HEK293T (cell line): ENCODE results near the gene TOMT.

Experiments used
- CTCF ChIA-PET: fragments of 350-600 bp; formaldehyde crosslinking; extraction: SDS; loops from one replicate; lab custom pipeline; 2021; ENCODE audit warnings: antibody characterized with exemption, inconsistent platforms; lab: Yijun Ruan, JAX
- POLR2A ChIA-PET: fragments of 350-600 bp; formaldehyde crosslinking; extraction: SDS; loops from one replicate; lab custom pipeline; 2020; ENCODE audit warnings: antibody characterized with exemption, inconsistent platforms; lab: Yijun Ruan, JAX
- DNase-seq: peaks from one replicate; pipeline ENCODE4 v3.0.0; 2012; ENCODE audit warnings: mixed read lengths; ENCODE audit errors: extremely low spot score
- ARNT ChIP-seq: fragments of 450-650 bp; IDR thresholded peaks from 2 replicates; pipeline ENCODE4 v1.6.1; 2017; ENCODE audit warnings: mild to moderate bottlenecking
- BHLHE40 ChIP-seq: fragments of 450-650 bp; IDR thresholded peaks from 2 replicates; pipeline ENCODE4 v1.6.1; 2016; ENCODE audit warnings: mild to moderate bottlenecking, moderate library complexity, borderline replicate concordance
- CTBP1 ChIP-seq: fragments of 450-650 bp; IDR thresholded peaks from 2 replicates; pipeline ENCODE4 v1.6.1; 2016; ENCODE audit warnings: borderline replicate concordance
- ELF4 ChIP-seq: fragments of 450-650 bp; IDR thresholded peaks from 2 replicates; pipeline ENCODE4 v1.6.1; 2017; ENCODE audit warnings: antibody characterized with exemption
- FOXA1 ChIP-seq: fragments of 450-650 bp; IDR thresholded peaks from 2 replicates; pipeline ENCODE4 v1.6.1; 2016; ENCODE audit warnings: mild to moderate bottlenecking
- FOXK2 ChIP-seq: fragments of 450-650 bp; IDR thresholded peaks from 2 replicates; pipeline ENCODE4 v1.6.1; 2016; ENCODE audit warnings: mild to moderate bottlenecking
- FOXM1 ChIP-seq: fragments of 450-650 bp; IDR thresholded peaks from 2 replicates; pipeline ENCODE4 v1.6.1; 2017; ENCODE audit warnings: mild to moderate bottlenecking, borderline replicate concordance
- HDGF ChIP-seq: fragments of 450-650 bp; IDR thresholded peaks from 2 replicates; pipeline ENCODE4 v1.6.1; 2017; ENCODE audit warnings: antibody characterized with exemption, borderline replicate concordance
- L3MBTL2 ChIP-seq: fragments of 450-650 bp; conservative IDR thresholded peaks from 2 replicates; pipeline ENCODE4 v1.6.1; 2016; ENCODE audit warnings: mild to moderate bottlenecking
- LEF1 ChIP-seq: fragments of 450-650 bp; IDR thresholded peaks from 2 replicates; pipeline ENCODE4 v1.6.1; 2017; ENCODE audit warnings: mild to moderate bottlenecking, borderline replicate concordance
- NFRKB ChIP-seq: fragments of 450-650 bp; IDR thresholded peaks from 2 replicates; pipeline ENCODE4 v1.6.1; 2016; ENCODE audit warnings: mild to moderate bottlenecking, moderate library complexity
- SP1 ChIP-seq: fragments of 450-650 bp; IDR thresholded peaks from 2 replicates; pipeline ENCODE4 v1.6.1; 2017
- SUZ12 ChIP-seq: fragments of 450-650 bp; IDR thresholded peaks from 2 replicates; pipeline ENCODE4 v1.6.1; 2016; ENCODE audit warnings: mild to moderate bottlenecking
- TARDBP ChIP-seq: fragments of 450-650 bp; IDR thresholded peaks from 2 replicates; pipeline ENCODE4 v1.6.1; 2016
- ZNF384 ChIP-seq: fragments of 450-650 bp; IDR thresholded peaks from 2 replicates; pipeline ENCODE4 v1.6.1; 2016
- TF ChIP-seq, protein P1 (sequence below): fragments of 450-650 bp; IDR thresholded peaks from 2 replicates; pipeline ENCODE4 v1.6.1; 2016

TOMT gene

DNA sequence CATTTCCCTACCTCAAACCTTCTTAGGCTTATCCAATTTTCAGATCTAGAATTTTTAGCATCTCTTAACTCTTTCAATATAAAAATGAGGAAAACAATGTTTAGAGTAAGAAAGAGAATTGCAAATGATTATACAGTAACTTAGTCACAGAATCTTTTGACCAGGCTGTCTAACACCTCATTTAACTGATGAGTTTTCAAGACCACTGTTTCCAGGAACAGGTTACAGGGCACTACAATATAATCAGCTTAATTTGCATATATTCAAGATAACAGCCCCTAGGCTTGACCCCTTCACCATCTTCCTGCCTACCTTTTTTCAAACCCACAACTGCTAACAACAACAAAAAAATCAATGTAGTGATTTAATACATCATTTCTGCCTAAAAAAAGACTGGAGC is 38.0 kb upstream of the TOMT start:
- ChIA-PET POLR2A (interaction anchor here (1.5 kb wide), 1 partner anchor 45 kb away, joined by 3 read pairs; the partner anchor contains the start of gene ANAPC15), CTCF (interaction anchor here (0.6 kb wide), 1 partner anchor 167 kb away, joined by 3 read pairs; no protein-coding TSS in a partner anchor)
- no peak for DNase-seq
- TF ChIP-seq ELF4, result no peak
- no peak for TF ChIP-seq ZNF384
- TF ChIP-seq HDGF, result no peak

DNA sequence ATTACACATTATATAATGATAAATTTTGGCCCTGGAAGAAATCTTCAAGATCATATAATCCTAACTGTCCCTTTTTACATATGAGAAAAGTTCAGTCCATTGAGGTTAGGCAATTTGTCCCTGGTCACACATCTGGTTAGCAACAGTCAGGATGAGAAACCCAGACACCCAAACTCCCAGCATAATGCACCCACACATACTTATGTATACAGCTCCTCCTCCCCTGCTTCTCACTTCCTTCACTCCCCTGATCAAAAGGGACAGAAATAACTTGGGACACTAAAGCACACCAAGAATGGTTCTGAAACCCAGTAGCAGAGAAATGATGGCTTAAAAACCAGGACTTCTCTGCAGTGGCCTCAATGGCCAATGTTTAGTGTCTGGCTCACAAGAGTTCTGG is 36.5 kb upstream of the TOMT start:
- DNase-seq, result no peak
- ChIA-PET POLR2A (interaction anchor here (0.8 to 1.3 kb wide), 2 partner anchors 9 to 10 kb away, joined by 3 read pairs; no protein-coding TSS in a partner anchor), CTCF (no interaction called here)
- TF ChIP-seq BHLHE40 (no peak), NFRKB (no peak), LEF1 (no peak), SUZ12 (no peak), L3MBTL2 (no peak), TARDBP (no peak), FOXA1 (no peak), FOXK2 (no peak), ELF4 (no peak), SP1 (no peak)

DNA sequence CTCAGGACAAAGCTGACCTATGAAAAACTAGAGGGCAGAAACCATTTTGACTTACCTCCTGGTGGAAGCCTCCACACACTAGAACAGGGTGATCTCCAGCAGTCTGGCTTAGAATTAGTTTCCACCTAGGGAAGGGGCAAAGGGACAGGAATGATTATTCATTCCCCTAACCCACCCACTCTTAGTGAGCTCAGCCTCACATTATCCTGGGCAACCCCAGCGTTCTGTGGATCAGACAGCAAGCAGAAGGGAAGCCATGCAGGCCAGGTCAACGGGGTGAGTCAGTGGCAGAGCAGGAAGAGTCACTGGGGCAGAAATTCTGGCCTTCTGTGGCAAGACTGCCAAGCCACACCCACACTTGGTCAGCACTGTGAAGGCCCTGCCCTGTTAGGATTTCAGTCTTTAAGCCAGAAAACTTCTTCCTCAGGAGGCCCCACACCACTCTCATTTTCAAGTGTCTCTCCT is 35.9 kb upstream of the TOMT start:
- no peak for TF ChIP-seq L3MBTL2
- POLR2A ChIA-PET, result interaction anchor here (0.8 to 1.3 kb wide), 2 partner anchors 9 to 11 kb away, joined by 3 read pairs; no protein-coding TSS in a partner anchor
- DNase-seq, result no peak
- CTCF ChIA-PET, result no interaction called here

DNA sequence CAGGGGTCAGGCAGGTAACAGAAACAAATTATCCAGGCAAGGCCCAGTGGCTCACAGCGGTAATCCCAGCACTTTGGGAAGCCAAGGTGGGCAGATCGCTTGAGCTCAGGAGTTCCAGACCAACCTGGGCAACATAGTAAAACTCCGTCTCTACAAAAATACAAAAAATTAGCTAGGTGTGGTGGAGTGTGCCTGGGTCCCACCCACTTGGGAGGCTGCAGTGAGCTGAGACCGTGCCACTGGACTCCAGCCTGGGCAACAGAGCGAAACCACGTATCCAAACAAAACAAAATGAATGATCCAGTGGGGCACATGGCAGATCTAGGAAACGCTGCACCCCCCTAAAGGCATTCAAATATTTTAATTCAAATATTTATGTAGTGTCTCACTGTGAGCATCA is 35.2 kb upstream of the TOMT start:
- CTCF ChIA-PET, result interaction anchor here (1.0 kb wide), 1 partner anchor 361 kb away, joined by 4 read pairs; no protein-coding TSS in a partner anchor
- DNase-seq, result no peak
- POLR2A ChIA-PET, result no interaction called here
- TF ChIP-seq BHLHE40, result no peak
- TF ChIP-seq LEF1, result no peak
- no peak for TF ChIP-seq SP1
- TF ChIP-seq TARDBP, result no peak
- TF ChIP-seq FOXM1, result no peak

DNA sequence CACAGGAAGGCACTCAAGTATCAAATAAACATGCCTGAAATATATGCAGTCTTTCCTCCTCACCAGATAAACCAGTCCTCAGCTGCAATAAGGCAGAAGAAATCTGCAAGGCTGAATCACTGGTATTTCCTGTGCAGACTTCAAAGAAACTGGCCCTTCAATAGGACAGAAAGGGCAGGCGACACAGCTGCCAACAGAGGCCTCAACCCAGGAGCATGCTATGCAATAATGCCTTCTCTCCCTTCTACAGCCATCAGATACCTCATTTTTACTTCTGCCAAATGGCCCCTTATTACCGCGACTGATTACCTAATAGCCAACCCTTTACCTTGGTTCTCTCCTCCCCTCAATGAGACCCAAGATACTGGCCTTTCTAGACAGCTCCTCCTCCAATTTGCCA is 33.4 kb upstream of the TOMT start:
- no peak for DNase-seq
- ChIA-PET POLR2A (no interaction called here), CTCF (no interaction called here)
- TF ChIP-seq ZNF384 (no peak), FOXM1 (no peak), HDGF (no peak), ARNT (no peak), SUZ12 (no peak), FOXA1 (no peak), BHLHE40 (no peak)

DNA sequence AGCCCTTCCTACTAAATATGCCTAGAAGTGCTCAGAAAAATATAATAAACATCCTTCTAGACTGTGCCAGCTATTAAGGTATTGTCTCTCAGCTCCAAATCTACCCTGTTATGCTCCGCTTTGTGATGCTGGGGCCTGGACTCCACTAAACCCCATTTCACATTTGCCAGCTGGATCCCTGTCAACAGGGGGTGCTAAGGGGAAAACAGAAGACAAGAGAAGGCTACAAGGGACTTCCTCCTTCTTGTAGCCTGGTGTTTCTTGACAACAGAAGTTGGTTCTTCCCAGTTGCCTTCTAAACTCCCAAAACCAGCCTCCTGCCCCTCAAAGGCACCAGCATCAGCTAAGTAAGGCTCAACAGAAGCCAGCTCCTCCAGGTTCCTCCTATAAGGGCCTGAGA is 30.6 kb upstream of the TOMT start:
- POLR2A ChIA-PET, result interaction anchor here (1.1 to 1.2 kb wide), 2 partner anchors 10 to 16 kb away, joined by 3 read pairs; no protein-coding TSS in a partner anchor
- no peak for DNase-seq
- TF ChIP-seq FOXK2, result no peak
- CTCF ChIA-PET, result interaction anchor here (0.6 kb wide), 1 partner anchor 129 kb away, joined by 4 read pairs; no protein-coding TSS in a partner anchor

DNA sequence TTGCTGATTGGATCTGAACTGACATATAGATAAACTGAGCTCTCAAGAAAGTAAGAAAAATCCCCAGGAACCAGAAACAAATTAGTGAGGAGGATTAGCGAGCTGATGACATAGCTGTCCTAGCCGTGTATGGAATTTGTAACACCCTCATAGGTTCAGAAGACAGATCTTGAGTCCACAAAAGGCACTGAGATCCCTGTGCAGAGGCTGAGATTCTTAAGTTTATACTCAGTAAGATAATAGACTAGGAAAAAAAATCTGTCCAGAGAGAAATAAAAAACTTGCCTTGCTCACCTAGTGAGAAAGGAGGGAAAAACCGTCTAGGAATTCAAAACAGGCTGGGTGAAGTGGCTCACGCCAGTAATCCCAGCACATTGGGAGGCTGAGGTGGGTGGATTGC is 30.0 kb upstream of the TOMT start:
- POLR2A ChIA-PET, result no interaction called here
- CTCF ChIA-PET, result no interaction called here
- no peak for TF ChIP-seq SP1
- no peak for TF ChIP-seq L3MBTL2
- TF ChIP-seq, protein P1, sequence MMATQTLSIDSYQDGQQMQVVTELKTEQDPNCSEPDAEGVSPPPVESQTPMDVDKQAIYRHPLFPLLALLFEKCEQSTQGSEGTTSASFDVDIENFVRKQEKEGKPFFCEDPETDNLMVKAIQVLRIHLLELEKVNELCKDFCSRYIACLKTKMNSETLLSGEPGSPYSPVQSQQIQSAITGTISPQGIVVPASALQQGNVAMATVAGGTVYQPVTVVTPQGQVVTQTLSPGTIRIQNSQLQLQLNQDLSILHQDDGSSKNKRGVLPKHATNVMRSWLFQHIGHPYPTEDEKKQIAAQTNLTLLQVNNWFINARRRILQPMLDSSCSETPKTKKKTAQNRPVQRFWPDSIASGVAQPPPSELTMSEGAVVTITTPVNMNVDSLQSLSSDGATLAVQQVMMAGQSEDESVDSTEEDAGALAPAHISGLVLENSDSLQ, result no peak
- DNase-seq, result no peak

DNA sequence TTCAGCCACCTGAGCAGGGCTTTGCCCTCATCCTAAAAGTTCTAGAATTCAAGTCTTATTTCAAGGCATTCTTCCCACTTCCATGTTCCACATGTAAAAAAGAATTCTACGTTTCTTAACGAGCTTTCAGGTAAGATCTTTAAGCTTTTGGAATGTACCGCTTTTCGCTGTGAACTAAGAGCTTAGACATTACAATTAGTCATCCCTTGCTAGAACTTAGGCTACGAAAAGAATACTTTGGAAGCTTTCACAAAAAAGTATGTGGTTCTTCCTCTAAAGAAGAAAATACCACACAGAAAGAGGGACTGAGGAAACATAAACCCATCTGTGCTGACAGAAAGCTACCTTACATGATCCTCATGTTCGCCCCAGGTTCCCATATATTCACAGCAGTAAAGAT is 27.2 kb upstream of the TOMT start:
- TF ChIP-seq L3MBTL2 (no peak), SUZ12 (no peak), NFRKB (no peak), TARDBP (no peak), ARNT (no peak), ELF4 (no peak)
- POLR2A ChIA-PET, result interaction anchor here (1.2 kb wide), 1 partner anchor 9 kb away, joined by 3 read pairs; no protein-coding TSS in a partner anchor
- CTCF ChIA-PET, result interaction anchor here (0.7 to 1.2 kb wide), 3 partner anchors 13 to 336 kb away, joined by 3 to 4 read pairs (median 3); no protein-coding TSS in a partner anchor
- DNase-seq, result no peak

DNA sequence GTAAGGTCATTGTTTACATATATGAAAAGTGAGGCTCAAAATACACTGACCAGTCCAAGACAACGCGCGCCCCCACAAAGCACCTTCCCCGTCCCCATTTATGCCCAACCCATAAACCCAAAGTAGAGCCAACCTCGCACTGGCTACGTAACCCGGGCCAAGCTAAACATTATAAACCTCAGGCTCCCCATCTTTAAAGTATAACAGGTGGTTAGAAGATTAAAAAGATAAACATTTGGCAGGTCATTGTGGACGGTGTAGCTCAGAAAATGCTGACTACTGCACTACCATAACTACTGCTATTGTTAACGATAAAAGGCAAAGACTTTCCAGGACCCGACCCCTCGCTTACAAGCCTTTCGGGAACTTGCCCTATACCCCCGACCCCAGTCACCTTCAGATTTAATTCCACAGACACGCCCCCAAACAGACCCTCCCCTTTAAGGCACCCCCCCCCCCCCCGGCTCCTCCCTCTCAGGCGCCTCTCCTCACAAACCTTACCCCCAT is 25.9 kb upstream of the TOMT start:
- no peak for TF ChIP-seq FOXM1
- TF ChIP-seq FOXK2, result no peak
- TF ChIP-seq BHLHE40, result no peak
- TF ChIP-seq SP1, result no peak
- TF ChIP-seq TARDBP, result no peak
- no peak for TF ChIP-seq SUZ12
- TF ChIP-seq CTBP1, result no peak; the same call in 1 of the 2 replicates
- TF ChIP-seq, protein P1, result no peak
- no peak for TF ChIP-seq ZNF384
- TF ChIP-seq NFRKB, result no peak
- TF ChIP-seq FOXA1, result no peak
- ChIA-PET CTCF (no interaction called here), POLR2A (interaction anchor here (0.7 kb wide), 1 partner anchor 40 kb away, joined by 3 read pairs; no protein-coding TSS in a partner anchor)
- no peak for DNase-seq
